ENCODE data around the gene CHID1.

CHID1 gene

DNA sequence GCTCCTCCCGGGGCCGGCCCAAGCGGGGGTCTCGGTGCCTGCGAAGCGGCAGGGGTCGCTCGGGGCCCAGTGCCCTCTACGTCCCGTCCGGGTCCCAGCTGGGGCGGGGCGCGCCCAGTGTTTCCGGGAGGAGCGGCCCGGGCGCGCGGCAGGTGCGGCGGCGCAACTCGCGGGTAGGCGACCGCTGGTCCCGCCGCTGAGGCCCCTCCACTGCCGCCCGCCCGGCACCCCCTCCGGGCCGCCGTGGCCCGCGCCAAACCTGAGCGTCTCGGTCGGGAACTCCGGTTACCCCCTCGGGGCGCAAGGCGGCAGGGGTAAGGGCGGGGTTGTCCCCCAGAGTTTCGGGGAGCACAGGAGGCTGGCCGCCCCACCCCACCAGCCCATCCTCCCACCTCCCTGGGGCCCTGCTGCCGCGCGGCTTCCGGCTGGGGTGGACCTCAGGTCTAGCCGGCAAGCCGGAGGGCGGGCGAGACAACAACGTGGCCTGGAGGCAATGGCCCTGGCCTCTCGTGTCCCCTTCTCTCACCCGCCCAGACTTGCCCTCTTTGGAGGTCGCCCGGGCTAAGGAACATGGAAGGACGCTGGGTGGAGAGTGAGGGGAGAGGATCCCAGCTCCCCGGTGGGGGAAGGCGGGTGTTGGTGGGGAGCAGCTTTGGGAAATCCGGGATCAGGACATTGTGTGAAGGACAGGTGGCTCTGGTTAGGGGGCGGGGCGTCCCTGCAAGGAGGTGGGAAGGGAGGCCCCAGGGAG is 83.3 kb downstream of the CHID1 start:
- peaks cover 16% of the 10 kb centered on the region for H3K36me3 Mint-ChIP-seq (ENCODE audit: insufficient read depth)
- H3K27me3 Mint-ChIP-seq = peaks cover 31% of the 10 kb centered on the region
- H3K4me3 Mint-ChIP-seq = peak overlapping the region; percentile 73
- no peaks in the 10 kb centered on the region for H3K9me3 Mint-ChIP-seq
- no peak for DNase-seq (ENCODE audit: low spot score in 2 of 2)
- no peak for ATAC-seq (replicated peaks; ENCODE audit: extremely low read depth, poor library complexity, severe bottlenecking)
- H3K4me1 Mint-ChIP-seq = peaks cover 17% of the 10 kb centered on the region
- H3K27ac Mint-ChIP-seq (ENCODE audit: low read depth) = no peak overlapping the region

DNA sequence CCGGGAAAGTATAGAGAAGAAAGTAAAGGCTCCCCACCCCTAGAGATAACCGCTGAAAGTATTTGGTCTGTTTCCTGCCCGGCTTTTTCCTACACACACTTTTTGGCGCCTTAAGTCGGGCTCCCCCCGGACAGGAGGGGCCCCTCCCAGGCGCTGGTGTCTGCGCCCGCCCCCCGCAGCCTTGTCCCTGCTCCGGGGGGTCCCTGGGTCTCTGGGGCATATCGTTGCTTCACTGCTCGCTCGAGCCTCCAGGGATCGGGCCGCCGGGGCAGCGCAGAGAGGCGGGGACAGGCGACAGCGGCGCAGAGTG is 83.8 kb downstream of the CHID1 start:
- H3K27ac Mint-ChIP-seq (ENCODE audit: low read depth) = no peak overlapping the region
- no peak for ATAC-seq (replicated peaks; ENCODE audit: extremely low read depth, poor library complexity, severe bottlenecking)
- DNase-seq (ENCODE audit: low spot score in 2 of 2) = no peak
- H3K27me3 Mint-ChIP-seq = peaks cover 29% of the 10 kb centered on the region
- peaks cover 23% of the 10 kb centered on the region for H3K4me1 Mint-ChIP-seq
- H3K9me3 Mint-ChIP-seq = no peaks in the 10 kb centered on the region
- peaks cover 19% of the 10 kb centered on the region for H3K36me3 Mint-ChIP-seq (ENCODE audit: insufficient read depth)
- peak overlapping the region; percentile 65 for H3K4me3 Mint-ChIP-seq

DNA sequence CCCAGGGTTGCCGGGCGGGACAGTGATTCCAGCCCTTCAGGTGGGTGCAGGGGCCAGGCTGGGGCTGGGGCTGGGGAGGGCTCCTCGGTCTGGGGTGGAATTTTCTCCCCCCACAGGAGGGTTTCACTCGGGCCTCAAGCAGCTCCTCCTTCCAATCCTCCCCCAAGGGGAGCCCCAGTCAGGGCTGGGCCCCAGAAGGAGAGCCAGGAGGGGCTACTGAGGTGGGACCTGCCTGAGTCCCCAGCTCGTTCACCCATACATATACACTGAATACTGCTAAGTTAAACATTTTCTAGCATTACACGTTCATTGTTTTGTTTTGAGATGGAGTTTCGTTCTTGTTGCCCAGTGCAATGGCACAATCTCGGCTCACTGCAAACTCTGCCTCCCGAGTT is 84.4 kb downstream of the CHID1 start:
- Mint-ChIP-seq H3K36me3 (ENCODE audit: insufficient read depth) (peaks cover 19% of the 10 kb centered on the region), H3K4me3 (peak overlapping the region; percentile 65), H3K27ac (ENCODE audit: low read depth) (no peak overlapping the region), H3K27me3 (peaks cover 24% of the 10 kb centered on the region), H3K9me3 (no peaks in the 10 kb centered on the region), H3K4me1 (peaks cover 26% of the 10 kb centered on the region)
- ATAC-seq (replicated peaks; ENCODE audit: extremely low read depth, poor library complexity, severe bottlenecking) (no peak), DNase-seq (ENCODE audit: low spot score in 2 of 2) (no peak)

DNA sequence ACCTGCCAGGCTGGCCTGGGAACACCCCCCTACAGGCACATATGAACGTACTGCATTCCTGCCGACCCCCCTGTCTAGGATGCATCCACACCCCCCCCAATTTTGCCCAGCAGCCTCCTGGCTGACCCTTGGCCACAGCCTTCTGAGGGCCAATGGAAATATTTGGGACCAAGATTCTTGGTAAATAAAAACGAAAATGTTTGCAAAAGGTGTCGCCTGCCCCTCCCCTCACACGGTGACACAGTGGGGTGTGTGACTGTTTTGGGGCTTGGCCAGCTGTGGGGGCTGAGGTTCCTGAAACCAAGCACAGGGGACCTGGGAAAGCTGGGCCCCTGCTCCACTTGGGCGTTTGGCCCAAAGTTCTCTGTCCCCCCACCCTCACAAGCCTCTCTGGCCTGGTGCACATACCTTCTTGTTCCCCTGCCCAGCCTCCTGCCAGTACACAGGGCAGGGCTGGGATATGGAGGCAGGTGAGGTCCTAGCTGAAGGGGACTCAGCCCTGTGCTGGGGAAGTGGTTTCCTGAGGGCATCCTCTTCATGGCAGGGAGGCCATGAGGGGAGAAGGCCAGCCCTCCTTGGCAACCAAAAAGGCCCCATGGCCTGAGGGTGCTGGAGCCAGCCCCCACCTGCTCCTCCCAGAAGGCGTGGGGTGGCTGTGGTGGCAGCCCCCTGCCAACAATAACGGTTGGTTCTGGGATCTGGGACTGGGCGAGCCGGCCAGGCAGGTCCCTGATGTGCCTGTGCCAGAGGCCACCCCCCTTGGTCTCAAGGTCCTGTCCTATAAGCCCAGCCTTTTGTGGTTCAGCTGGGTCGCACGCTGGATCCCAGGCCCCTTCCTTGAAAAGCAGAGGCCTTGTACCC is 85.0 kb downstream of the CHID1 start:
- no peak overlapping the region for H3K27ac Mint-ChIP-seq (ENCODE audit: low read depth)
- peaks cover 33% of the 10 kb centered on the region for H3K4me1 Mint-ChIP-seq
- peaks cover 24% of the 10 kb centered on the region for H3K27me3 Mint-ChIP-seq
- peak overlapping the region; percentile 18 for H3K4me3 Mint-ChIP-seq
- no peaks in the 10 kb centered on the region for H3K9me3 Mint-ChIP-seq
- ATAC-seq (replicated peaks; ENCODE audit: extremely low read depth, poor library complexity, severe bottlenecking) = no peak
- peaks cover 19% of the 10 kb centered on the region for H3K36me3 Mint-ChIP-seq (ENCODE audit: insufficient read depth)
- DNase-seq (ENCODE audit: low spot score in 2 of 2) = no peak

DNA sequence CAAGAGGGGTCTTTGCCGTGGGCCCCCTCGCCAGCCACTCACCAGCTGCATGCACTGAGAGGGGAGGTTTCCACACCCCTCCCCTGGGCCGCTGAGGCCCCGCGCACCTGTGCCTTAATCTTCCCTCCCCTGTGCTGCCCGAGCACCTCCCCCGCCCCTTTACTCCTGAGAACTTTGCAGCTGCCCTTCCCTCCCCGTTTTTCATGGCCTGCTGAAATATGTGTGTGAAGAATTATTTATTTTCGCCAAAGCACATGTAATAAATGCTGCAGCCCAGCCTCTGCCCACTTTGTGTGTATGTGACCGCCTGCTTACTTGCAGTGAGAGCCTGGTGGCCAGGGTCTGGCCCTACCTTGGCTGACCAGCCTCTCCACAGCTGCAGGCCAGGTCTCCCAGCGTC is 85.7 kb downstream of the CHID1 start:
- H3K36me3 Mint-ChIP-seq (ENCODE audit: insufficient read depth) = peaks cover 23% of the 10 kb centered on the region
- peaks cover 24% of the 10 kb centered on the region for H3K27me3 Mint-ChIP-seq
- no peak for DNase-seq (ENCODE audit: low spot score in 2 of 2)
- H3K27ac Mint-ChIP-seq (ENCODE audit: low read depth) = no peak overlapping the region
- H3K4me1 Mint-ChIP-seq = peaks cover 38% of the 10 kb centered on the region
- ATAC-seq (replicated peaks; ENCODE audit: extremely low read depth, poor library complexity, severe bottlenecking) = no peak
- peak overlapping the region; percentile 18 for H3K4me3 Mint-ChIP-seq
- no peaks in the 10 kb centered on the region for H3K9me3 Mint-ChIP-seq

DNA sequence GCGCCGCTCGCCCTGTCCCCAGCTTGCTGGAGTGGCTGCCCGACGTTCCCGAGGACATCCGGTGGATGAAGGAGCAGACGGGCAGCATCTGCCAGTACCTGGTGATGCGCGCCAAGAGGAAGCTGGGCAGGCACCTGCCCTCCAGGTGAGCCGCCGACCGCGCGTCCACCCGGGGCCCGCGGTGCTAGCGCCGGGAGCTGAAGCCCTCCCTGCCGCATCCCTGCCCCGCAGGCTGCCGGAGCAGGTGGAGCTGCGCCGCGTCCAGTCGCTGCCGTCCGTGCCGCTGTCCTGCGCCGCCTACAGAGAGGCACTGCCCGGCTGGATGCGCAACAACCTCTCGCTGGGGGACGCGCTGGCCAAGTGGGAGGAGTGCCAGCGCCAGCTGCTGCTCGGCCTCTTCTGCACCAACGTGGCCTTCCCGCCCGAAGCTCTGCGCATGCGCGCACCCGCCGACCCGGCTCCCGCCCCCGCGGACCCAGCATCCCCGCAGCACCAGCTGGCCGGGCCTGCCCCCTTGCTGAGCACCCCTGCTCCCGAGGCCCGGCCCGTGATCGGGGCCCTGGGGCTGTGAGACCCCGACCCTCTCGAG is 86.2 kb downstream of the CHID1 start:
- H3K4me3 Mint-ChIP-seq = no peak overlapping the region
- H3K36me3 Mint-ChIP-seq (ENCODE audit: insufficient read depth) = peaks cover 23% of the 10 kb centered on the region
- DNase-seq (ENCODE audit: low spot score in 2 of 2) = no peak
- no peak overlapping the region for H3K27ac Mint-ChIP-seq (ENCODE audit: low read depth)
- no peaks in the 10 kb centered on the region for H3K9me3 Mint-ChIP-seq
- peaks cover 21% of the 10 kb centered on the region for H3K27me3 Mint-ChIP-seq
- ATAC-seq (replicated peaks; ENCODE audit: extremely low read depth, poor library complexity, severe bottlenecking) = no peak
- H3K4me1 Mint-ChIP-seq = peaks cover 36% of the 10 kb centered on the region

DNA sequence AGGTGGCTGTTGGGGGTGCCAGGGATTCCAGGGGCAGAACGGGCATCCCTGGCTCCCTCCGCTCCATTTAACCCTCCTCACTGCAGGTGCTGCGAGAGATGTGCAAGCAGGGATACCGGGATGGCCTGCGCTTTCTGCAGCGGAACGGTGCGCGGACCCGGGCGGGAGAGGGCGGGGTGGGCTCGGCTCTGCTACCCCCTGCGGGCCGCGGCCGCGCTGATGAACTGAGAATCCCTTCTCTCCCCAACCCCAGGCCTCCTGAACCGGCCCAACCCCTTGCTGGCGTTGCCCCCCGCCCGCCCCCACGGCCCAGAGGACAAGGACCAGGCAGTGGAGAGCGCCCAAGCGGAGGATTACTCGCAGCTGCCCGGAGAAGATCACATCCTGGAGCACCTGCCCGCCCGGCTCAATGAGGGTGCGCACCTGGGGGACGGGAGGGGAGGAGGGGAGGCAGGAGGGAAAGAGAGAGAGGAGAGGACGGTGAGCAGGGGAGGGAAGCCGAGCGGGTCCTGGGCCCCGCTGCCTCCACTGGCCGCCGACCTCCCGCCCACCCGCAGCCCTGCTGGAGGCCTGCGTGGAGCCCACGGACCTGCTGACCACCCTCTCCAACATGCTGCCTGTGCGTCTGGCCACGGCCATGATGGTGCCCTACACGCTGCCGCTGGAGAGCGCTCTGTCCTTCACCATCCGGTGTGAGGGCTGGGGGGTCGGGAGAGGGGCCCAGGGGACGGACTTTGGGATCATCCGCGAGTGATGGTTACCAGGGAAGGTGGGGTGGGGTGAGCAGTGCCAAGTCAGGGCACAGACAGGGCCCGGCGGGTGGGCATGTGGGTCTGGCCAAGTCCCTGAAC is 86.9 kb downstream of the CHID1 start:
- DNase-seq (ENCODE audit: low spot score in 2 of 2) = no peak
- ATAC-seq (replicated peaks; ENCODE audit: extremely low read depth, poor library complexity, severe bottlenecking) = no peak
- no peak overlapping the region for H3K27ac Mint-ChIP-seq (ENCODE audit: low read depth)
- peaks cover 25% of the 10 kb centered on the region for H3K36me3 Mint-ChIP-seq (ENCODE audit: insufficient read depth)
- peaks cover 30% of the 10 kb centered on the region for H3K4me1 Mint-ChIP-seq
- H3K9me3 Mint-ChIP-seq = no peaks in the 10 kb centered on the region
- H3K4me3 Mint-ChIP-seq = no peak overlapping the region
- H3K27me3 Mint-ChIP-seq = peaks cover 14% of the 10 kb centered on the region

DNA sequence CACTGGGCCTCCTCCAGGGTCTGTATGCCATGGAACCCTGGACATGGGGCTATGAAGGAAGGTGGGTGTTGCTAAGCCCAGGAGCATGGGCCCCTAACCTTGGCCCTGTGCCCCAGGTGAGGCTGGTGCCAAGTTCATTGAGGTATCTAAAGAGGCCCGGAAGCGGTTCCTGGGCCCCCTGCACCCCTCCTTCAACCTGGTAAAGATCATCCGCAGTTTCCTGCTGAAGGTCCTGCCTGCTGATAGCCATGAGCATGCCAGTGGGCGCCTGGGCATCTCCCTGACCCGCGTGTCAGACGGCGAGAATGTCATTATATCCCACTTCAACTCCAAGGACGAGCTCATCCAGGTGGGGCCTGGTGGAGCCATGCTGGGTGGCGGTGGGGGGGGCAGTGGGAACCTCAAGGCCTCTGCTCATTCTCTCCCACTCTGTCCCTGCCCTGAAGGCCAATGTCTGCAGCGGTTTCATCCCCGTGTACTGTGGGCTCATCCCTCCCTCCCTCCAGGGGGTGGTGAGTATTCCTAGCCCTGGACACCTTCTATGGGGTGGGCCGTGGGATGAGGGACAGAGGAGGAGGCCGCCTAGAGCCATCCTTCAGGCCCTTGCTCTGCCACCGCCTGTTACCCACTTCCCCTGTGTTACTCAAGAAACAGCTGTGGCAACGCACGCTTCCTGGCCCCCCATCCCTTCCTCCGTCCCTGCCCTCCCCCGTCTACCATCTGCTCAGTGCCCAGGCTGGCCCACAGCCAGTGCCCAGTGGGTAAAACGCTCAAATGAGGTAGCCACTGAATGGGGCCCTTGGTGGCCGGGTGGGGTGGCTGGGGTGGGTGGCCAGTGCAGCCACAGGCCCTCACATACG is 88.9 kb downstream of the CHID1 start:
- H3K9me3 Mint-ChIP-seq = no peaks in the 10 kb centered on the region
- H3K4me1 Mint-ChIP-seq = peaks cover 23% of the 10 kb centered on the region
- no peak for ATAC-seq (replicated peaks; ENCODE audit: extremely low read depth, poor library complexity, severe bottlenecking)
- H3K36me3 Mint-ChIP-seq (ENCODE audit: insufficient read depth) = peaks cover 28% of the 10 kb centered on the region
- no peaks in the 10 kb centered on the region for H3K27me3 Mint-ChIP-seq
- no peak overlapping the region for H3K27ac Mint-ChIP-seq (ENCODE audit: low read depth)
- peak overlapping the region; percentile 80 for H3K4me3 Mint-ChIP-seq
- DNase-seq (ENCODE audit: low spot score in 2 of 2) = no peak

DNA sequence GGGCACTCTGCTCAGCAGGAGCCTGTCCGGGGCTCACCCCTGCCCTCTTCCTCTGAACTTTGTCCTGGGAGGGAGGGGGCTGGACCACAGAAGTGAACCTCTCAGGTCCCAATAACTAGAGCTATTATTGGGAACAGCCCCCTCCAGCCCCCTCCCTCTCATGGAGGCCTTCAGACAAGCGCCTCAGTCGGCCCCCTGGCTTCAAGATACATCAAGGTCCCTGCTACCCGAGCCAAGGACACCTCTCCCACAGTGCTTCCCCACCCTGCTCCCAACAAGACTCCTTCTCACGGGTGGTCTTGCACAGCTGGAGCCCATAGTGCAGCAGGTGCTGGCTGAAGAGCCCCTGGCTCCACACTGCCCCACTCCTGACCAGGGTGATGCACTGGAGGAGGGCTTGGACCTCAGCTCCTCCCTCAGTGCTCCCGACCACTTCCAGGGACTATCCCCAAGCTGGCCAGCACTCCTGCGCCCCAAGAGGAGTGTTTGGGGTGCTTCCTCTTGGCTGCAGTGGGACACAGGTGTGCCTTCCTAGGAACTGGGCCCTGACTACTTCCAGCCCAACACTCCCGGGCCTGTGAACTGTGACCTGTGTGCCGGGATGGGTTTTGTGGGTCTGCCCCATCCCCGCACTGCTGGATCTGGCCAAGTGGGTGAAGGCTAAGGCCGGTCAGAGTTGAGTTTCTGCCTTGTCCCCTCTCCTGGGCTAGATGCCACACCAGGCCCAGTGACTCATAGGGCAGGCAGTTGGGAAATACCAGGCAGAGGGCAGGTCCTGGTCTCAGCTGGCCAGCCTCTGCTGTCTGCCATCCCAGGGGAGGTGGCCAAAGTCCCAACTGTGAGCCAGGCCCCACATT is 89.7 kb downstream of the CHID1 start:
- ATAC-seq (replicated peaks; ENCODE audit: extremely low read depth, poor library complexity, severe bottlenecking) = no peak
- Mint-ChIP-seq H3K4me1 (peaks cover 23% of the 10 kb centered on the region), H3K27me3 (no peaks in the 10 kb centered on the region), H3K4me3 (peak overlapping the region; percentile 80), H3K27ac (ENCODE audit: low read depth) (no peak overlapping the region), H3K9me3 (no peaks in the 10 kb centered on the region), H3K36me3 (ENCODE audit: insufficient read depth) (peaks cover 26% of the 10 kb centered on the region)
- DNase-seq (ENCODE audit: low spot score in 2 of 2) = no peak

DNA sequence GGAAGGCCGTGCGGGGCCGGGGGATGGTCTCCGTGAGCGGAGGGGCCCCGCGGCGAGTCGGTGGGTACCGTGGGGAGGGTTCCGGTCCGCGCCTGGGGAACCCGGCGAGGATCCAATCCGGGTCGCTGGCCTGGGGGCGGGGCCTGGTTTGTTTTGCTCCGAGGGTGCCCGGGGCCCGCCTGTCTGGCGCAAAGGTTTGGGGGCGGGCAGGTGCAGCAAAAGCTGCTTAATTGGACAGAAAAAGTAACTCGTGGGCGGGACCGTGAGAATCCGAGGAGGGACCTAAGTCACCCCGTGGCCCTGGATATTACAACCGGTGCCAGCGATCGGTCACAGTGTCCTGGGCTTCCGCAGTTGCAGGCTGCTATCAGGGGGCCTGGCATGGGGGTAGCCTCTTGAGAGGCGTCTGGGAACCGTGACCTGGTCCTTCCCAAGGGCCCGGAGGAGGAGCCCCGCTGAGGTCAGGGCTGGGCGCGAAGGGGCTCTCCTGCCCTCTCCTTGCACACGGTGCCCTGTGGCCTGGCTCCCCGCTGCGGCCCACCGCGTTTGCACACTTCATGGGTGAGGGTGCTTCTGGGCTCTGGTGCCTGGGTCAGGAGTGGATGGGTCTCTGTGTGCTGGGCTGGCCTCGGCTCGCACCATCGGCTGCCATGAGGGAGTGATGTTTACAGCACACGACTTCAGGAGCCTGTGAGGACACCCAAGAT is 90.5 kb downstream of the CHID1 start:
- Mint-ChIP-seq H3K36me3 (ENCODE audit: insufficient read depth) (peaks cover 26% of the 10 kb centered on the region), H3K27ac (ENCODE audit: low read depth) (peak overlapping the region; percentile 72), H3K9me3 (no peaks in the 10 kb centered on the region), H3K4me3 (peak overlapping the region; percentile 80), H3K27me3 (no peaks in the 10 kb centered on the region), H3K4me1 (peaks cover 23% of the 10 kb centered on the region)
- ATAC-seq (replicated peaks; ENCODE audit: extremely low read depth, poor library complexity, severe bottlenecking) (peak; percentile 84), DNase-seq (ENCODE audit: low spot score in 2 of 2) (peak; percentile 89 to 95)

All from central memory CD8-positive, alpha-beta T cell (primary cell).